ENCODE data around the gene RAB15. TPM values are rescaled to one million over a fixed set of nuclear protein-coding genes. Genes with fewer than 3 reads are reported as not detected.
A peak's percentile ranks its signal among the peaks of the same experiment; 100 is the strongest.

RAB15 gene
- total RNA-seq, 5 donors from 2014 or later (not counting 1 experiment from before 2014, with no cell fraction given), result 3.9 to 9.7 (median 4.3) TPM

DNA sequence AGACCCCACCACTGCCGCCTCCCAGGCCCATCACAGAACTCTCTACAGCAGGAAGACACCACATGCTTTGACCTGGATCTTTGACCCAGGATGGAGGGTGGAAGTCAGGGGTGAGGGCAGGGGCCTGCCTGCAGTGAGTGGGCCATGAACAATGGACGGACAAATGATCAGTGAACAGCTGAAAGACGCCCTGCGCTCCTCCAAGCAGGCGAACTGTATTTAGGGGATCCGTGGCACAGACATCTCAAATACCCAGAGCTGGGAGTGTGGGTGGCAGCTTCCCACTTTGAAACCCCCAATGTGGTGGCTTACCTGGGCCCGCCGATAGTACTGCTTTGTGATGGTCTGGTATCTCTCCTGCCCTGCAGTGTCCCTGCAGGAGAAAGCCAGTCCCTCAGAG, 20.8 kb downstream of the RAB15 start:
- DNase-seq (no peak), ATAC-seq (replicated peaks in 1 of 4) (no peak)
- peaks cover 14 to 27% of the 10 kb centered on the region in 2 donors for H3K36me3 ChIP-seq (ENCODE audit: control insufficient read depth in 2 of 2, extremely low read depth in 1 of 2, insufficient read depth in 1 of 2, low read length in 1 of 2)
- no peak overlapping the region for H3K27ac ChIP-seq (ENCODE audit: low read length)
- ChIA-PET CTCF (no interaction called here), POLR2A (no interaction called here)
- H3K27ac Mint-ChIP-seq, result no peak overlapping the region
- H3K4me1 Mint-ChIP-seq, result peaks cover 11 to 31% (median 13%) of the 10 kb centered on the region in 3 donors
- no peaks in the 10 kb centered on the region for H3K9me3 Mint-ChIP-seq
- H3K4me3 Mint-ChIP-seq, result no peak overlapping the region
- H3K36me3 Mint-ChIP-seq, result peaks cover 48% of the 10 kb centered on the region
- no peaks in the 10 kb centered on the region for H3K27me3 ChIP-seq (replicated peaks in 1 of 2; ENCODE audit: control insufficient read depth in 2 of 2, extremely low read depth in 1 of 2, insufficient read depth in 2 of 2, low read length in 1 of 2)
- no peaks in the 10 kb centered on the region for H3K27me3 Mint-ChIP-seq
- H3K9me3 ChIP-seq, result no peaks in the 10 kb centered on the region
- WGBS (ENCODE audit: insufficient coverage), result 100% methylated on average over 6 of the region's 8 CpGs
- H3K4me3 ChIP-seq (ENCODE audit: control insufficient read depth in 1 of 2, extremely low read depth in 1 of 2, low read length in 1 of 2), result no peak overlapping the region
- H3K4me1 ChIP-seq (ENCODE audit: control insufficient read depth in 1 of 2, extremely low read depth in 1 of 2, insufficient read depth in 2 of 2, low read length in 2 of 2), result peaks cover 5 to 8% of the 10 kb centered on the region in 2 experiments

DNA sequence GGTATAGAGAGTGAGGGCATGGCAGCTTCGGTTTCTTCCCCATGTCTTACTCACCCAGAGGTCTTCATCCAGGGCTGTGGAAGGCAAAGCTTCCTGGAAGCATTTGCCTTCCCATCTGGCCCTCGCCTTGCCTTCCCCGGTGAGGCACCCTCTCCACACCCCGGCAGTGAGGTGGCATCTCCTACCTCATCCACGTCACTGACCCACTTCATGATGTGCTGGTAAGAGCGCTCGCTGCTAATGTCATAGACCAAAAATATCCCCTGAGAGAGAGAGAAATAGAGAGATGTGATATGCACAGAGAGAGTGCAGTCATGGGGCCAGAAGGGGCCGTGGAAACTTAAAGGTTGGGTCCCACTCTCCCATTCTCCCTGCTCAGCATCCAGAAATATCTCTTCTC, 21.2 kb downstream of the RAB15 start:
- Mint-ChIP-seq H3K4me1 (peaks cover 15 to 35% (median 17%) of the 10 kb centered on the region in 3 donors), H3K27ac (no peak overlapping the region), H3K9me3 (no peaks in the 10 kb centered on the region), H3K4me3 (no peak overlapping the region), H3K27me3 (no peaks in the 10 kb centered on the region), H3K36me3 (peaks cover 52% of the 10 kb centered on the region)
- no peak overlapping the region for H3K4me3 ChIP-seq (ENCODE audit: control insufficient read depth in 1 of 2, extremely low read depth in 1 of 2, low read length in 1 of 2)
- DNase-seq (no peak), ATAC-seq (replicated peaks in 1 of 4) (no peak)
- POLR2A ChIA-PET, result no interaction called here
- H3K9me3 ChIP-seq, result no peaks in the 10 kb centered on the region
- peaks cover 5 to 8% of the 10 kb centered on the region in 2 experiments for H3K4me1 ChIP-seq (ENCODE audit: control insufficient read depth in 1 of 2, extremely low read depth in 1 of 2, insufficient read depth in 2 of 2, low read length in 2 of 2)
- H3K27ac ChIP-seq (ENCODE audit: low read length), result no peak overlapping the region
- CTCF ChIA-PET, result no interaction called here
- peaks cover 14 to 30% of the 10 kb centered on the region in 2 donors for H3K36me3 ChIP-seq (ENCODE audit: control insufficient read depth in 2 of 2, extremely low read depth in 1 of 2, insufficient read depth in 1 of 2, low read length in 1 of 2)
- 100% methylated on average over 1 of the region's 8 CpGs for WGBS (ENCODE audit: insufficient coverage)
- H3K27me3 ChIP-seq (replicated peaks in 1 of 2; ENCODE audit: control insufficient read depth in 2 of 2, extremely low read depth in 1 of 2, insufficient read depth in 2 of 2, low read length in 1 of 2), result no peaks in the 10 kb centered on the region

DNA sequence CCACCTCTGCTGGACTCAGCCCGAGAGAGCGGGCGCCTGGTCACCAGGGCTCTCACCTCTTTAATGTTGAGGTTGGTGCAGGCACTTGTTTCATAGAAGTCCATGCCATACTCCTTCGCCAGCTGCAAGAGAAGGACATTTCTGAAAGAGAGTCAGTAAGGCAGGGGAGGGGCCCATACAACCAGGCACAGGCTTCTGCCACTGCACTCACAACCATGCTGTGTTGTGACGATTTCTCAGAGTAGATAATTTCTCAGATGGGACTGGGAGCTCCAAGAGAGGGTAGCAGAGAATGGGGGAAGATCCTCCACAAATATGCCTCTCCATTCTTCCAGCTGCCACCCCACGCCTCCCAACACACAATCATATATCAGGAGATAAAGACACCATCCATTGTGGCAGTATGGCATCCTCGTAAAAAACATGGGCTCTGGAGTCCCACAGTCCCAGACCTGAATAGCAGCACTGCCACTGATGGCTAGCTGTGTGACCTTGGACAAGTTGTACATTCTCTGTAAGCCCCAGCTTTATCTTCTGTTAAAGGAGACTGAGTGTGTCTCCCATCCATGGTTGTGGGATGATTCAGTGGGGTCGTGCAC, 23.4 kb downstream of the RAB15 start:
- H3K27ac Mint-ChIP-seq, result no peak overlapping the region
- no peak for DNase-seq

DNA sequence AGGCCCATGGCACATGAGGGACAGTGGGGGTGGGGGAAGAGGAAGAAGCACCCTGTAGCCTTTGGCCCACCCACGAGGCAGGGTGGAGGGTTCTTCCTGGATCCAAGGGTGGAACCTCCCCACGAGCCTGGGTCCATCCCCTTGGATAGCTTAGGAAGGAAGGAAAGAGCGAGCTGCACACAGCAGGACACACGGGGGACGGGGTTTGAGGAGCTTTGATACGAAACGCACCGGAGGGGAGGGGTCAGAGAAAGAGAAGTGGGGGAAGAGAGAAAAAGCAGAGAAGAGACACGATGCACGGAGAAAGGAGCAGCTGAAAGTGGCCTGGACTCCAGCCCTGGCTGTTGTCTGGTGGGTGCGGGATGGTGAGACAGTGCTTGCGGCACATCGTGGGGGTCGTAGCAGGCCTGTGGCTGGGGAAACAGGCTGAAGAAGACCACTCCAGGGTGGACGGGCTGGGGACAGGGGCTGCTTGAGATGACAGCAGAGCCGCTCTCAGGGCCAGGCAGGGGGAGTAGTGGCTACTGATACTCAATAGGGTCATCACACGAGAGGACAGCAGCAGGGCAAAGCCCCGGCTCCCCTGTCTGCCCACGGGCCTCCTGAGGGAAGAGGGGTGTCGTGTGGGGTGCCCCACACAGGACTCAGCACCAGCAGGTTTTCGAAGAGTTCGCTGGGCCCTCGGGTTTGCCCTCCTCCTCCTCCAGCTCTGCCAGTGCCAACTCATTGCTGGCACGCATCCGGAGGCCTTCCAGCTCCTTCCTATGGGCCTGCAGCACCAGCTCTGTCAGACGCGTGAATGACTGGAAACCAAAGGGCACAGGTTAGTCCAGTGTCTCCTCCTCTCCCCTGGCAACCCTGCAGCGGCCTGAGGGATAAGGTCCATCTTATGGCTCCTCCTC, 24.2 kb downstream of the RAB15 start:
- H3K4me3 Mint-ChIP-seq, result no peak overlapping the region
- POLR2A ChIA-PET, result interaction anchor here in 1 of 2 donors (0.5 to 0.6 kb wide), 2 partner anchors 33 to 50 kb away, joined by 5 to 6 read pairs; no protein-coding TSS in a partner anchor

More for the DNA sequence above, 23.4 kb downstream of the RAB15 start:
- no peak for ATAC-seq (replicated peaks in 1 of 4)
- Mint-ChIP-seq H3K36me3 (peaks cover 58% of the 10 kb centered on the region), H3K4me1 (peaks cover 30 to 55% (median 31%) of the 10 kb centered on the region in 3 donors), H3K4me3 (no peak overlapping the region), H3K9me3 (no peaks in the 10 kb centered on the region), H3K27me3 (no peaks in the 10 kb centered on the region)
- Histone ChIP-seq H3K27ac (ENCODE audit: low read length) (no peak overlapping the region), H3K9me3 (no peaks in the 10 kb centered on the region), H3K36me3 (ENCODE audit: control insufficient read depth in 2 of 2, extremely low read depth in 1 of 2, insufficient read depth in 1 of 2, low read length in 1 of 2) (peaks cover 11 to 42% of the 10 kb centered on the region in 2 donors), H3K4me3 (ENCODE audit: control insufficient read depth in 1 of 2, extremely low read depth in 1 of 2, low read length in 1 of 2) (no peak overlapping the region), H3K4me1 (ENCODE audit: control insufficient read depth in 1 of 2, extremely low read depth in 1 of 2, insufficient read depth in 2 of 2, low read length in 2 of 2) (peaks cover 5 to 14% of the 10 kb centered on the region in 2 experiments), H3K27me3 (replicated peaks in 1 of 2; ENCODE audit: control insufficient read depth in 2 of 2, extremely low read depth in 1 of 2, insufficient read depth in 2 of 2, low read length in 1 of 2) (no peaks in the 10 kb centered on the region)
- CTCF ChIA-PET, result interaction anchor here in 1 of 2 donors (0.6 kb wide), 1 partner anchor 35 kb away, joined by 3 read pairs; no protein-coding TSS in a partner anchor
- POLR2A ChIA-PET, result no interaction called here
- 100% methylated on average over 1 of the region's 8 CpGs for WGBS (ENCODE audit: insufficient coverage)

DNA sequence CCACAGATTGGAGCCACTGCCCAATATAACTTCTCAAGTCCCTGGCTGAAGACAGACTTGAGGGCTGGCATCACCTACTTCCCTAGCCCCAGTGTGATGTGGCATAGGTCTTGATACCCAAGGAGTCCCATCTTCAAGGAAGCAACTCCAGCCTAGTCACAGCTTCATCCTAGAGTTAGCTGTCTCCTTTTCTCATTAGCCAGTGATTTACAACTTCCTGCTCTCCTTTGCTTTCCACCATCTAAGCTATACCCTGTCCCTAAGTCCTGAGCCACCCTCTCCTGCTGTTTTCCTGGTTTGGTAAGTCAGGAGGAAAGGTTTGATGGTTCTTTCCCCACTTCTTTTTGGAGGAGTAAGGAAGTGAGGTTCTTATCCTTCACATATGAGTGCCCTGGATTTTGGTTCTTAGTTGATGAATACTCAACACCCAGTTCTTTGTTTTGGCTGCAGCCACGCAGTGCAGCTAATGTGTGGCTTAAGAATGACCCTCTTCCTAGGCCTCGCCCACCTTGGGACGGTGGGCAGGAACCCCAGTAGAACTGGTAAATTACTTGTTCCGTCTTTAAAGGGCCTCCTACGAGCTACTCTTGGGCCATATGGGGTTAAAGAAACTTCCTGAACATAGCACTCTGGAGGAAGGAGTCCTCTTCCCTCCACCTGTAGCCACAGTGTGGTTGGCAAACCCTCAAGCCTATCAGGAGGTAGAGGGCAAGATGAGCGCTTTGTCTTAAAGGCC, 25.7 kb downstream of the RAB15 start:
- H3K9me3 Mint-ChIP-seq, result no peaks in the 10 kb centered on the region
- ChIA-PET CTCF (no interaction called here), POLR2A (no interaction called here)
- no peak for DNase-seq
- 100% methylated on average over 4 of the region's 6 CpGs for WGBS (ENCODE audit: insufficient coverage)
- H3K4me3 Mint-ChIP-seq, result no peak overlapping the region
- Histone ChIP-seq H3K9me3 (no peaks in the 10 kb centered on the region), H3K4me1 (ENCODE audit: control insufficient read depth in 1 of 2, extremely low read depth in 1 of 2, insufficient read depth in 2 of 2, low read length in 2 of 2) (peaks cover 5 to 17% of the 10 kb centered on the region in 2 experiments), H3K36me3 (ENCODE audit: control insufficient read depth in 2 of 2, extremely low read depth in 1 of 2, insufficient read depth in 1 of 2, low read length in 1 of 2) (peaks cover 11 to 44% of the 10 kb centered on the region in 2 donors), H3K27ac (ENCODE audit: low read length) (no peak overlapping the region), H3K4me3 (ENCODE audit: control insufficient read depth in 1 of 2, extremely low read depth in 1 of 2, low read length in 1 of 2) (no peak overlapping the region), H3K27me3 (replicated peaks in 1 of 2; ENCODE audit: control insufficient read depth in 2 of 2, extremely low read depth in 1 of 2, insufficient read depth in 2 of 2, low read length in 1 of 2) (no peaks in the 10 kb centered on the region)
- H3K27me3 Mint-ChIP-seq, result no peaks in the 10 kb centered on the region
- no peak for ATAC-seq (replicated peaks in 1 of 4)
- H3K36me3 Mint-ChIP-seq, result peaks cover 67% of the 10 kb centered on the region
- H3K27ac Mint-ChIP-seq, result peak overlapping the region in 1 of 2 donors; percentile 59
- peaks cover 38 to 58% (median 44%) of the 10 kb centered on the region in 3 donors for H3K4me1 Mint-ChIP-seq

More for the DNA sequence above, 24.2 kb downstream of the RAB15 start:
- H3K27me3 Mint-ChIP-seq, result no peaks in the 10 kb centered on the region
- H3K9me3 Mint-ChIP-seq, result no peaks in the 10 kb centered on the region
- H3K4me1 ChIP-seq (ENCODE audit: control insufficient read depth in 1 of 2, extremely low read depth in 1 of 2, insufficient read depth in 2 of 2, low read length in 2 of 2), result peaks cover 5 to 17% of the 10 kb centered on the region in 2 experiments
- H3K4me3 ChIP-seq (ENCODE audit: control insufficient read depth in 1 of 2, extremely low read depth in 1 of 2, low read length in 1 of 2), result no peak overlapping the region
- no peaks in the 10 kb centered on the region for H3K9me3 ChIP-seq
- CTCF ChIA-PET, result interaction anchor here in 1 of 2 donors (0.6 kb wide), 1 partner anchor 1568 kb away, joined by 3 read pairs; no protein-coding TSS in a partner anchor
- 95% methylated on average over 15 of the region's 28 CpGs for WGBS (ENCODE audit: insufficient coverage)
- no peak overlapping the region for H3K27ac Mint-ChIP-seq
- no peaks in the 10 kb centered on the region for H3K27me3 ChIP-seq (replicated peaks in 1 of 2; ENCODE audit: control insufficient read depth in 2 of 2, extremely low read depth in 1 of 2, insufficient read depth in 2 of 2, low read length in 1 of 2)
- peaks cover 11 to 45% of the 10 kb centered on the region in 2 donors for H3K36me3 ChIP-seq (ENCODE audit: control insufficient read depth in 2 of 2, extremely low read depth in 1 of 2, insufficient read depth in 1 of 2, low read length in 1 of 2)
- DNase-seq (no peak), ATAC-seq (replicated peaks in 1 of 4) (no peak)
- no peak overlapping the region for H3K27ac ChIP-seq (ENCODE audit: low read length)
- peaks cover 37 to 60% (median 38%) of the 10 kb centered on the region in 3 donors for H3K4me1 Mint-ChIP-seq
- peaks cover 62% of the 10 kb centered on the region for H3K36me3 Mint-ChIP-seq
